Fibroblast of the conjunctiva (primary cell): ENCODE measurements around the gene HOXA1.

ENCODE experiments used
- DNase-seq: peaks from one replicate; pipeline ENCODE4 v3.0.0-alpha.2; 2010; ENCODE audit warnings: low read depth

HOXA1 gene

DNA sequence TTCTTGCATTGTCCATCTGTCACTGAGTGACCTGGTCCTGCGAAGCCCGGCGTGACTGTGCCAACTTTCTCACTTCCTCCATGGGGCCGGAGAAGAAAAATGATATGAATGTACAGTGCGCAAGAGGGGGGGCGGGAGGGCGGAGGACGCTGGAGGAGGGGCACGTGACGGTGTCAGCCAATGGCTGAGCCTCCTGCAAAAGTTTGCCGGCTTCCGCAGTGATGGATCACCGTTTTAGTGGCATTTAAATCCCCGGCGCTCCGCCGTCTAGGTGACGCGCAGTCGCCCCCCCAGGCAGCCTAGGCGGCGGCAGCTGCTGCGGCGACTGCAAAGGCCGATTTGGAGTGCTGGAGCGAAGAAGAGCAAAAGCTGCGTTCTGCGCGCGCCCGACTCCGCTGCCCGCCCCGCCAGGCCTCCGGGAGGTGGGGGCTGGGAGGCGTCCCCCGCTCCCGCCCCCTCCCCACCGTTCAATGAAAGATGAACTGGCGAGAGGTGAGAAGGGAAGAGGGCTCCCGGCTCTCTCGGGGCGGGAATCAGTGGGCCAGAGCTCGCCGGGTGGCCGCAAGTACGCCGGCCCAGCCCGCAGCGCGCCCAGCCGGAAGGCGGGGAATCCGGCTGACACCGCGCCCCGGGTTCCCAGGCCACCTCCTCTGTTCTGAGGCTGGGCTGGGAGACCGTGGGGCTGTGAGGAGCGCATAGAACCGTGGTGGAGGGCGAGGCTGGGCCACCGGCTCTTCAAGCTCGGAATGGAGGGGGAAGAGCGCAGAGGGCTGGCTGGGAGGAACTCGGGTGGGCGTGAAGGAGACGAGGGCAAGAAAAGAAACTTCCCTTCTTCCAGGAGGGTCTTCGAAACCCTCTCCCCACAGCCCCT is at the start of gene HOXA1:
HOXA1 (minus strand) TSS at position 104 of the 871 bp plus-strand sequence; CDS start at position 16, 88 bp downstream.
- DNase-seq, result no peak

DNA sequence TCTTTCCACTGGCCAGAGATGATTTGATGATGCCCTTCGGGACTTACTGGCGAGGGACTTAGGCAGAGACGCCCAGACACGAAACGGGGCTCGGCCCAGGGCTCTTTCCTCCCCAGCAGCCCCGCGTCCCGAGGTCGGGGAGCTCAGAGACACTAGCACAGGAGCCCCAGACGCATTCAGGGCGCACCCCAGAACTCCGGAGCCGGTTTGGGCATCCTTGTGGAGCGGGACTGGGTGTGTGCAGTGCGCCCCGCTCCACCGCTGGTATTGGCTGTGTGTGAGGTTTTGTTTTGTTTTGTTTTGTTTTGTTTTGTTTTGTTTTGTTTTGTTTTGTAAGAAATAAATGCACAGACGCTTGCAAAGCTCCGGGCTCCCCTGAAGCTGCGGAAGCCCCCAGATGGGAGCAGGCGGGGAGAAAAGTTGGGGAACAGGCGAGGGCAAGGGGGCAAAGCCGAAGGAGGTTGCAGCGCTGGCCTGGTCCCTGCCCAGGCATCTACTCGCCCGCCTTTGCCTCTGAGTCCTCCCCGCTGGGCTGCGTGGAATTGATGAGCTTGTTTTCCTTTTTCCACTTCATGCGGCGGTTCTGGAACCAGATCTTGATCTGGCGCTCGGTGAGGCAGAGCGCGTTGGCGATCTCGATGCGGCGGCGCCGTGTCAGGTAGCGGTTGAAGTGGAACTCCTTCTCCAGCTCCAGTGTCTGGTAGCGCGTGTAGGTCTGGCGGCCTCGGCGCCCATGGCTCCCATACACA is 49.5 kb upstream of the HOXA1 start:
- no peak for DNase-seq

DNA sequence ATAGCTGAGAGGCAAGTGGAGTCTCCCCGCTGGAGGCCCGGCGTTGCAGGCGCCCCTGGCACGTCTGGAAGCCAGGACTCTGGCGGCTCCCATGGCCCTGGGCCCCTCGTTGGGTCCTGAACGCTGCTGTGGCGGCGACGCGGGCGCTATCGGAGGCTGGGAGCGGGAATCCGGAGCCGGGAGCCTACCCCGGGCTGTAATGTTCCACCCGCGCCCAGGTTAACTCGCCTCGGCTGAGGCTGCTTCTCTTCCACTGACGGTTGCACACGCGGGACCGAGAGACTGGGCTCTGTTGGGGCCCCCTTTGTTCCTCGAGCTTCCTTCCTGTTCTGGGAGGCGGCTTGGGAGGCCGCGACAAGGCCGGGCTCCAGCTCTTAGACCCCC is 49.0 kb upstream of the HOXA1 start:
- no peak for DNase-seq

DNA sequence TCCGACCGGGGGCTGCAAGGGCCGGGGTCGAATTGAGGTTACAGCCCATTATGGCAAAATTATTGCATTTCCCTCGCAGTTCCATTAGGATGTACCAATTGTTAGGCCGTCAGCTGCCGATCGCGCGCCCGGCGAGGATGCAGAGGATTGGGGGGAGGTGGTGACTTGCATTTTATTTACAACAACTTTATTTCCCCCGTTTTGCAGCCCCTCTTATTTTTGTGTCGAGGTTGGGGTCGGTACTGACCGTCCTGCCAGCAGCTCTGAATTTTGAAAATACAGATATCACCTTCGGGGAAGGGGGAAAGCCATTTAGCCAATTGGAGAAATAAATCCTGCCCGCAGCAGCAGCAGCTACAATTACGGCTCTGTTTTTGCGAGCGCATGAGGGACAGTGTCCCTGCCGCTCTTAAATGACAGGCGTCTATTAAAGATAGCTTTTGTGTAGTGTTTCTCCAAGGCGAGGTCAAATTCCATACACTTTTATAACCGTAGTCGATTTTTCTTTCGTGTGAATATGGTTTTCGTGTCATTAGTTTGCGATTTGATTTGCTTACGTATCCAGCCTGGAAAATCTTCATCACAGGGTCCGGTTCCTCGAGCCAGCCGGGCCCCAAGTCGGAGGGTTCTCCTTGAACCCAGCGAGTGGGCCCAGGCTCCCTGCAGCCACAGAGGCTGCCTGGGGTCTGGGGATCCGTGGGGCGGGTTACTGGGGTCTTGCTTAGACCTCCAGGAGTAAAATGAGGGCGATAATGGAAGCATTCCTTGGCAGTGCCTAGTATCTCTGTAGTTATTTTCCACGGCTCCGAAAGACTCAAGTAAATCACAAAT is 48.4 kb upstream of the HOXA1 start:
- DNase-seq, result no peak

DNA sequence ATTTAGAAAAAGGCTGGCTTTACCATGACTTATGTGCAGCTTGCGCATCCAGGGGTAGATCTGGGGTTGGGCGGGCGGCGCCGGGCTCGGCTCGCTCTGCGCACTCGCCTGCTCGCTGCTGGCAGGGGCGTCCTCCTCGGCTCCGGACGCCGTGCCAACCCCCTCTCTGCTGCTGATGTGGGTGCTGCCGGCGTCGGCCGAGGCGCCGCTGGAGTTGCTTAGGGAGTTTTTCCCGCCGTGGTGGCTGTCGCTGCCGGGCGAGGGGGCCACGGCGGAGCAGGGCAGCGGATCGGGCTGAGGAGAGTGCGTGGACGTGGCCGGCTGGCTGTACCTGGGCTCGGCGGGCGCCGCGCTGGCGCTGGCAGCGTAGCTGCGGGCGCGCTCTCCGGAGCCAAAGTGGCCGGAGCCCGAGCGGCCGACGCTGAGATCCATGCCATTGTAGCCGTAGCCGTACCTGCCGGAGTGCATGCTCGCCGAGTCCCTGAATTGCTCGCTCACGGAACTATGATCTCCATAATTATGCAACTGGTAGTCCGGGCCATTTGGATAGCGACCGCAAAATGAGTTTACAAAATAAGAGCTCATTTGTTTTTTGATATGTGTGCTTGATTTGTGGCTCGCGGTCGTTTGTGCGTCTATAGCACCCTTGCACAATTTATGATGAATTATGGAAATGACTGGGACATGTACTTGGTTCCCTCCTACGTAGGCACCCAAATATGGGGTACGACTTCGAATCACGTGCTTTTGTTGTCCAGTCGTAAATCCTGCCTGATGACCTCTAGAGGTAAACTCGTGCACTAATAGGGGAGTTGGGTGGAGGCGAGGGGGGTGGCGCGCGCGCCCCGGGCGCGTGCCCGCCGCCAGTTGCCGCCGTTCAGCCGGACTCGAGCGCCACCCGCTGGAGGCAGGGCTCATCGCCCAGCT is 47.5 kb upstream of the HOXA1 start, which contains the start of gene HOXA5:
HOXA5 (minus strand) TSS at position 659 of the 927 bp plus-strand sequence; CDS start at position 585, 74 bp downstream.
- no peak for DNase-seq

DNA sequence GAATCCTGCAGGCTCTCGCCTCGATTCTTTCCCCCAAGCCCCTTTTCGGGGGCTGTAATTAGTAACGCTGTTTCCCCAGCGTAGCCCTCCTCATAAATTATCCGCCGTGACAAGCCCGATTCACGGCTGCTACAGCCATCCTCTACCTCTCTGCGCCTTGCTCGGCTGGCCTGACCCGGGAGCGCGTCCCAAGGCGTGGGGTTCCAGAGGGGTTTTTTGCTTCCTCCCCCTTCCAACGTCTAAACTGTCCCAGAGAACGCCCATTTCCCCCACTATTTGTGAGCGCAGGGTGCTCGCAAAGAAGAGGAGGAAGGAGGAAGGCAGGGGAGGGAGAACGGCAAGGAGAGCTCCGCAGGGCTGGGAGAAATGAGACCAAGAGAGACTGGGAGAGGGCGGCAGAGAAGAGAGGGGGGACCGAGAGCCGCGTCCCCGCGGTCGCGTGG is 46.8 kb upstream of the HOXA1 start:
- no peak for DNase-seq

DNA sequence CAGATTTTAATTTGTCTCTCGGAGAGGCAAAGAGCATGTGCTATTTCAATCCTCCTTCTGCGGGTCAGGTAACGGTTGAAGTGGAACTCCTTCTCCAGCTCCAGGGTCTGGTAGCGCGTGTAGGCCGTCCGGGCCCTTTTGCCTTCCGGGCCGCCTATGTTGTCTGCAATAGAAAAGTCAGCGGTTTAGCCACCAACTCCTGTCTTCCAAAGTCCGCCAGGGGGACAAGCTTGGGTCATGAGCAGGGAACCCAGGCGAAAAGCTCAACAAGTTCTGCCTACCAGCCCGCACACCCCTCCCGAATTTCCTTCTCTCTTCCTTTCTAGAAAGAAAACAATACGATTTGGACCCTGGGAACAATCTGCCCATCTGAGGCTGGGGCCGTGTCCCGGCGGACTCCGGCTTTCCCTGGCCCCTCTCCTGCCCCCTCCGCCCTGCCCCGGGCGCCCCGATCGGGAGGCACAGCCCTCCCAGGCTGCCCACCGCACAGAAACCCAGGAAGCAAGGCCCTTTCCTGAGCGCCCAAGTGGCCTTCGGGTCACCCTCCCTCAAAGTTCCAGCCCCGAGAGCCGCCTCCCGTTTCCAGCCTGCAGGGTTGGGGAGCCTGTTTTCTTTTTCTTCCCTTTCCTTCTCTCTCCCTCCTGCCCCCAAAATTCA is 46.3 kb upstream of the HOXA1 start:
- no peak for DNase-seq

DNA sequence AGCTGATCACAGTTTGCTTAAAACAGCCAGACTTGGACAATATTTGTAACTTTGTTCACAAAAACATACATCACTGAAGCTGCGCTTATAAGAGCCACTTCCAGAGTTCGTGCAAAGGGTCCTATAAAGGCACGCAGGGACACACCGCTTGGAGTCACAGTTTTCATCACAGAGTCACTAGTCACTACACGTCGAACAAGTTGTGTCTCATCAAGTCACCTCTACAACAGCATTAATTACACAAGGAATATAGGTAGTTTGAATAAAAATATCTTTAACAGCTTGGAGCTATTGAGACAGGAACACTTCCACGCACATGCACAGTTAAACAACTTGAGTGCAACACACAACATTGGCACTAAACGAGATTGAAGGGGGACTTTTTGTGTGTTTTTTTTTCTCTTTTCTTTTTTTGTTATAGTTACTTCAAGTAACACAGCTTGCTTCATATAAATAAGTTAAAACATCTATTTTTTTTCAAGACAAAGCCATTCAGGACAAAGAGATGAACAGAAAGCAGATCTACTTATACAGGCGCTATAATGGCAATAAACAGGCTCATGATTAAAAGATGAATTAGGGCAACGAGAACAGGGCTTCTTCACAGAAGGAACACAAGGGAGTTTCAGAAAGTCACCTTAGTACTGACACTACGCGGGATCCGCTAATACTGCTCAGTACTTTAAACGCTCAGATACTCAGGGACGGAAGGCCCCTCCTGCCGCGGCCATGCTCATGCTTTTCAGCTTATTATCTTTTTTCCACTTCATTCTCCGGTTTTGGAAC is 45.5 kb upstream of the HOXA1 start:
- no peak for DNase-seq

DNA sequence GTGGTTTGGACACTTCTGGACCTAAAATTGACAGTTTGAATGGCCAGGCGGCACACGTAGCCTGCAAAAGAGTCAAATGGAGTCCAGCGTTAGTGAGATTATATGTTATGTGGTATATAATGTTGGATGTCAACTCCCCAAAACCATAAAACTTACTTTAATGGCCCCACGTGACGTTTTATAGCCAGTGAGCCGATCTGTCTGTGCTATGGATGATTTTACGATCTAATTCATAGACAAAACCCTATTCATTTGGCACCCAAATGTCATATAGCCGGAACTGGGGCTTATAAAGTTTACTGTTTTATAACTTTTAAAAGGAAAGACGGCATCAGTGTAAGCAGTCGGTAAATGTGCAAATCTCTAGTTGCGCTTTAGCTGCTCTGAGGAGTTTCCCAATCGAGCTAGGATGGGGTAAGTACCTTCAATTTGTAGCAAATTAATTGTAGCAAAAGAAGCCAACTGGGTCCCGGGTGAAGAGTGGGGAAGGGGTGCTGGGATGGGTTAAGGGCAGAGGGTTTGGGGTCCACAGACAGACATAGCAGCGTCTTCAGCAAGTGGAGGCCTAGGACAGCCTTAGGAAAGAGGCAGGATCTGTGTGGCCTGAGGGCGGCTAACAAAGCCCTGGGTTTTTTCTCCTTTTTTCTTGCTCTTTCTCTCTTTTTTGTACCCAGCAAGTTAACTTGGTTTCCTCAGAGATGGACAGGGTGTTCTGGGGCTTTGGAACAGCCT is 44.5 kb upstream of the HOXA1 start:
- no peak for DNase-seq

DNA sequence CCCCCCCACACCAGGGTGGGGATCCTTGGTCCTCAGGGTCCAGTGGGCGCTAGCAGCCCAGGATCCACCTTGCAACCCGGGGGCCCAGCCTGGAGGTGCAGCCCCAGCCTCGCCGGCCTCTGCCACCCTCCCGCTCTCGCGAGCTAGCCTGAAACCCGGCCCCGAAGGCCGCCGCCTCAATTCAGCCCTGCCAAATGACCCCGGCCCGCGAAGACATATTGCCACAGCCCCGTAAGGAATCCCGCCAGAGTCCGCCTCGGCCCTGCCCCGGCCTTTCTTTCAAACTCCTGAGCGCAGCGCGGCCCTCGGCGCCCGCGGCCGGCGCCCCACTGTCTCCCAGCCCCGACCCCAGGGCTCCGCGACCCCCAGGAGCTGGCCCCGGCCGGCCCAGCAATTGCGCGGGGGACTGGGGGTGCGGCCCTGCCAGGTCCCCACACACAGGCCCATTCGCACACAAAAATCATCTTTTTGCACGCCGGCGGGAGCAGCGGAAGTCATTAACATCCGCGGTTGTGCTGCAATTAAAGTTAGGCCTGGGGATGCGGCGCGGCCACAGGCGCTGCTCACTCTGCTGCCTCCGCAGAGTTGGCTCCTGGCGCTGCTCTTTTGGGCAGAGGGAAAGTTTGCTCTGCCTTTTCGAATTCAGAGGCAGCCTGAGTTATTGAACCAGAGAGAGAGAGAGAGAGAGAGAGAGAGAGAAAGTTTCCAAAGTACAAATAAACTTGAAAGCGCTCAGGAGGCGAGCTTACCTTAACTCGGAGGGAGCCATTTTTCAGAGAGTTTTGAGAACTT is 43.7 kb upstream of the HOXA1 start:
- no peak for DNase-seq

DNA sequence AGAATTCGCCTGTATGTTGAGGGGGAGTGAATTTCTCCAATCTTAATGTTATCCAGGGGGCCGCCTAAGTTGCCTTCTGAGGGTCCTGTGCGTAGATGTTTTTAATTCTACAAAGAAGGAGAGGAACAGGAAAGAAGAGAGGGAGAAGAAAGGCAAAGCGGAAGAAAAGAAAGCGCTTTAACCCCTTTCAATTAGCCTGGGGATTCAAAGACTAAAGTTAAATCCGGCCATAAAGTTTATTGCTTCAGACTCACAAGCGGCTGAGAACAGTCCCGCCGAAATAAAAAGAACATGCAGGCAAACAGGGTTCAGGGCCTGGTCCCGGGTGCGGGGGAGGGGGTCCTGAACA is 43.2 kb upstream of the HOXA1 start:
- DNase-seq, result no peak

DNA sequence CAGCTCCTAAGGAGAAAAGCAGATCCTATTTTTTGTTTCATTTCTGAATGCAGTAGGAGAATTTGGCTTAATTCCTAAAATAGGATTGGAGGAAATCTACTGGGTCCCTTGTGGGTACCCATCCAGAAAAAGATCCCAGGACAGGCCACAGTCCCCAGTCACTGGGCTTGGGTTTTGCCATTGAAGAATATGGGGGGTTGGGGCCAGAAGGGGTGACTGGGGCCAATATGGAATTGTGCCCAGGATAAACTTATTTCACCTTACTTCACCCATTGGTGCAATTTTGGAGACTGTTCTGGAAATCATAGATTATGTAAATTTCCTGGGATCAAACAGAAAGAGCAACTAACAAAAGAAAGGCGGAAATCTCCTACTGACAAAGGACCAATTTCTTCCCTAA is 42.7 kb upstream of the HOXA1 start:
- no peak for DNase-seq

DNA sequence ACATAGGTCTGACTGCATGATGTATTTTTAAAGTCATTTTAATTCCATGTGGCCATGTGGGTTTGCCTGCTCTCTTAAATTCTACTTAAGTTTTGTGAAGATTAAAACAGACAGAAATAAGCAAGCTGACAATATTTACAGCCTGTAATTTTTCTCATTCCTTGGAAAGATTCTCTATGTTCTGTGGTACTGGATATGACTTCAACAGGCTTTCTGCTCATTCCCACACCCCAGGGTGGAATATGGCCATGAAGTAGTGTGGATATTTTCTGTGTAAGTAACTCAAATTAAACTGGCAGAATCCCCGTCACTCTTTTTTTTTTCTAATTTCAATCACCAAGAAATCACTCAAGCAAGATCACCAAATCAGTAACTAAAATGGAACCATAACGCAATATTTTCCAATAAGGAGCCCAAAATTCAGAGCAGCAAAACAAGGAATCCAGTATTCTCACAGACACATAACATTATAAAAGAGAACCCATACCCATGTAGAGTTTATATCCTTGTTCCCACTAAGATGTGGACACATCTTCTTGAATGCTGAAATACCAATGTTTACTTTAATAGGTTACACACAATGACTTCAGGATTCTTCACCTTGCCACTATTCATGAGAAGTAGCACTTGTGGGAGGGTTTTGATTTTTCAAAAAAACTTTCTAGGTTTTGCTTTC is 42.0 kb upstream of the HOXA1 start:
- no peak for DNase-seq

DNA sequence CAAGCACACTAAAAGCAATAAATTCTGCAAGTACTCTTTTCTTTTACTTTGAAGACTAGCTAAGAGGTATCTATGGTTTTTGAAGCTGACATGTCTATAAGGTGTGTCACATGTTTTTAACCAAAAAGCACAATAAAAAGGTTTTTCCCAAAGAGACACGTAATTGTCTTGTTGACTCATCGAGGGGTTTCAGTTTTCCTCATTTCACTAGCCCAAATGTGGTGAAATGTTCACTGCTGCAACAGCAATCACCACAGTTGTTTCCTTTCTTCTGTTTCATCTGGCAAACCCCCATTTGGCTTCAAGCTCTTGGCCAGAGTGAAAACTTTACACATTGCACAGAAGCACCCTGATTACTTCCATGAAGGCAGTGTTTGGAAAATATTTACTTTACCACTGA is 38.6 kb upstream of the HOXA1 start:
- DNase-seq, result no peak

DNA sequence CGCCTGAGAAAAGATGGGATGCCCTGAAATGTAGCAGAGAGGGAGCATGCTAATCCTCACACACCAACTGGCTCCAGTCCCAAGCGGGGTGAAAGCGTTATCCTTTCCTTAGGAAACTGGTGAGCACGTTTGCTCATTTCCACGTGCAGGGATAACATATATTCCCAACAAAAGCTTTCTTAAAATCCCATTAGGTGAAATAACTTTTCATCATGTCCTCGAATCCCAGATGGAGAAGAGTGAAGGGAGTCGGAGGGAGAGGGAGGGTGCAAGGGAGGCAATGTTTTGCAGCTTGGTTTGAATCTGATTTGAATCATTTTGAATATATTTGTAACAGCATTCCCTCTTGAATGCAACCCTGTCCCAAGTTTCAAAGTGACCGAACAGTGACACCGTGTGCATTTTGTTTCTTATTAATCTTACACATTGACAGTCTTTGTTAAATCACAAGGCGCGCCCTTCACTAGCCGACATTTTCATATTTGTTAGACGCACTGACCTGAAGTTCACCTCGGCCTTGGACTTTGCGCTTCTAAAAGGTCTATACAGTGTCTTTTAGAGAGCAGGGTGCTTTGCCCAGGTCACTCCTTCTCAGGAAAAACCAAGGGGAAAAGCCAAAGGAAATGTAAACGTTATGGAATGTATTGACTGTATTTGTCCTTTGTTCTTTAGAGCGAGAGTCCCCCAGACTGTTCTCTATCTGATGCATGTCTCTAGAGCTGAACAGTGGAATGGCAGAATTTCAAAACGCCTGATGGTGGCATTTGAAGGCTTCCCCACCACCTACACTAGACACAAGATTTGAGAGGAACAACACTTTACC is 37.8 kb upstream of the HOXA1 start:
- no peak for DNase-seq

DNA sequence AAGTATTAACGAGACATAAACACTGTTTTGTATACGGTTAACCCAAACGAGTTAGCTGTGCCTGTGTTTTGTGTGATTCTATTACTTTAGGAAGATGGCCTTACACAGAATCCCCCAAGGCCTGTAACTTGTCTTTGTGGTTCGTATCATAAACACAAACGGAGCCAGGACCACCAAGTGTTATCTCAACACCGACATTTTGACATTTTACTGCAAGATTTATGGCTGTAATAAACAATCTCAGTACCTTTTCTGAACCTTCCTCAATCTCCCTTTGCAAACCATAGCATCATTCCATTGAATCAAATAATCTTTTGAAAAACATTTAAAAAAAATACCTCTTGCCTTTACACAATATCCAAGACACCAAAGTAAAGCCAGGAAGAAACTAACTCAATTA is 37.2 kb upstream of the HOXA1 start:
- no peak for DNase-seq

DNA sequence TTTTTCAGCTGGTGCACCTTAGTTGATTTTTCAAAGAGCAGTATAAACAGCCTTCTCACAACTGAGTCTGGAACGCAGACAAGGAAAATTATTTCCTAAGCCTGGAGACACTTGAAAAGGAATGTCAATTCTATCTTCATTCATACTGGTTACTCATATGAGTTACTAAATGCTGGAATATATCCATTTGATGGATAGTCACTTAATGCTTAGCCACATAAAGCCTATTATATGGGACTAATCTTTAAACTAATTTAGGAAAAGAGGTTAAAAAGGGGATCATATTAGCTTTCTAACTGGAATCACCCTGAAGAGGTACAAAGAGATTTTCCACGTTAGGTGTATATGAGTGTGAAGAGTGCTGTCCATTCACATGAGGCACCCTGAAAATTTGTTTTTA is 36.4 kb upstream of the HOXA1 start:
- no peak for DNase-seq
